Adipose tissue (tissue), 3 donors: ENCODE results near the gene FADS1. TPM values are rescaled to one million over a fixed set of nuclear protein-coding genes. Genes with fewer than 3 reads are reported as not detected.

ENCODE experiments used
- H3K27ac ChIP-seq: one replicate; pipeline ENCODE4 v1.5.1; 2013; ENCODE audit warnings: low read depth, low read length
- WGBS, 3 donors: extraction: QIAGEN DNeasy Blood & Tissue Kit; methylation state at CpG; one replicate each; pipeline ENCODE4 v1.1.7; 2013; 5-methylcytosine and 5-hydroxymethylcytosine counted together
- polyA plus RNA-seq, 3 donors: library from polyadenylated mRNA; stranded (reverse); fragments of 200-250 nt; gene quantifications; one replicate each; pipeline ENCODE4 v1.2.3, GENCODE V29; 2013
- donor health status: healthy with polysubstance abuse.
- donor health status: Bipolar disorder and iron deficiency.
- donor health status: healthy.

Gene FADS1
- polyA plus RNA-seq, 3 donors: 5.9 to 33.6 (median 29.6) TPM

DNA sequence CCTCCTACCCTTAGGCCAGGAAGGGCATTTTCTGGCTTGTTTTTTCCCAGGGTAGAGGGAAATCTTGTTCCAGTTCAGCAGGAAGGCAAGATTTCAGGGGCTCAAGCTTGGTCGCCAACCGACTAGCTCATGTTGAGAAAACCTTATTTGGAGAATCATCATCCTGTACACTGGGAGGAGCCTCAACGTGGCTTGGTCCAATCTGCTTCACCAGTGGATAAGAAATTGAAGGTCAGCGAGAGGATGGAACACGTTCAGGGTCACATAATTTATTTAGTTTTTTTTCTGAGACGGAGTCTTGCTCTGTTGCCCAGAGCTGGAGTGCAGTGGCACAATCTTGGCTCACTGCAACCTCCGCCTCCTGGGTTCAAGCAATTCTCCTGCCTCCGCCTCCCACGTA is 31.8 kb upstream of the FADS1 start:
- 92% methylated on average over 9 of the region's 9 CpGs for WGBS, 3 donors
- H3K27ac ChIP-seq: no peak overlapping the region

DNA sequence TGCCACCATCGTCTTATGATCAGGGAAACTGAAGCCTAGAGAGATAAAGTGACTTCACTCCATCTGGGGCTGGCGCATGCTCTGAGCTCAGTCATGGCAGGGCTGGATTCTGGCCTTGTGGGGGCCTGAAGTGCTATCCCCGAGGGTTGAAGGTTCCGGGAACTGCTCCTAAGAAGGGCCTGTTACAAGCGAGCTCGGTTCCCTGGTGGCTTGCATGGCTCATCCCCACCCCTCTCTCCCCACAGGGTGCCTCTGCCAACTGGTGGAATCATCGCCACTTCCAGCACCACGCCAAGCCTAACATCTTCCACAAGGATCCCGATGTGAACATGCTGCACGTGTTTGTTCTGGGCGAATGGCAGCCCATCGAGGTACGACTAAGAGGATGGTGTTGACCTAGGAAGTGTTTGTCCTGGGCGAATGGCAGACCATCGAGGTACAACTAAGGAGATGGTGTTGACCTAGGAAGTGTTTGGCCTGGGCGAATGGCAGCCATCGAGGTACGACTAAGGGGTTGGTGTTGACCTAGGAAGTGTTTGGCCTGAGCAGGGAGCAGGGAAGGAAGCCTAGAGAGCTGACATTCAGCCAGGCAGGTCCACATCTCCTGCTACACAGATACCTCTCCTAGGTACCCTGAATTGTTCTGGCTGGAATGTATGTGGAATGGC is 31.2 kb upstream of the FADS1 start:
- no peak overlapping the region for H3K27ac ChIP-seq
- 84 to 96% (median 94%) methylated on average over 18 of the region's 18 CpGs for WGBS, 3 donors

DNA sequence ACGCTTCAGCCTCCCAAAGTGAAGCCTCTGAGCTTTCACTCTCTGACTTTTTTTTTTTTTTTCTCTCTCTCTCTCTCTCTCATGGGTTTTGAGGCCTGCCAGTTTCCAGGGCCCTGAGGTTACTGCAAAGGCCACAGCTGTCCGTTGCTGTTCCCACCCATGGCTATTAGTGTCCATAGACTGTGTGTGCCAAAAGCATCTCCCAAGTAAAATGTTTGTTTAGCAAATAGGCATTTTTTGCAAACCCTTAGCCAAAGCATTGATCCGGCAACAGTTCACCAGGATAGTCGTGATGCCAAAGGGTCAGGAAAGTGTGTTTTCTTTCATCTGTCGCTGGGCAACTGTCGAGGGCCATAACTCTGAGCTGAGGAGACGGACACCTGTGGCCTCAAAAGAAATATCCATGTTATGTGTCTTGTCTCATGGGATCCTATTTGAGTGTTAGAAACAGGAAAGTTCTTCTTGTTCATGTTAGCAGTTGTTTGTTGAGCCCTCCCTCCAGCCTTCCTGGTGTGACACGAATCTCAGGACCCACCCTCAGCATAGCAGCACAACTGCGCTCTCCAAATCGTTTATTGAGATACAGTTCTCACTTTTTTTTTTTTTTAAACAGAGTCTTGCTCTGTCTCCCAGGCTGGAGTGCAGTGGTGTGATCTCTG is 29.7 kb upstream of the FADS1 start:
- 82 to 88% (median 88%) methylated on average over 10 of the region's 10 CpGs for WGBS, 3 donors
- H3K27ac ChIP-seq: no peak overlapping the region

DNA sequence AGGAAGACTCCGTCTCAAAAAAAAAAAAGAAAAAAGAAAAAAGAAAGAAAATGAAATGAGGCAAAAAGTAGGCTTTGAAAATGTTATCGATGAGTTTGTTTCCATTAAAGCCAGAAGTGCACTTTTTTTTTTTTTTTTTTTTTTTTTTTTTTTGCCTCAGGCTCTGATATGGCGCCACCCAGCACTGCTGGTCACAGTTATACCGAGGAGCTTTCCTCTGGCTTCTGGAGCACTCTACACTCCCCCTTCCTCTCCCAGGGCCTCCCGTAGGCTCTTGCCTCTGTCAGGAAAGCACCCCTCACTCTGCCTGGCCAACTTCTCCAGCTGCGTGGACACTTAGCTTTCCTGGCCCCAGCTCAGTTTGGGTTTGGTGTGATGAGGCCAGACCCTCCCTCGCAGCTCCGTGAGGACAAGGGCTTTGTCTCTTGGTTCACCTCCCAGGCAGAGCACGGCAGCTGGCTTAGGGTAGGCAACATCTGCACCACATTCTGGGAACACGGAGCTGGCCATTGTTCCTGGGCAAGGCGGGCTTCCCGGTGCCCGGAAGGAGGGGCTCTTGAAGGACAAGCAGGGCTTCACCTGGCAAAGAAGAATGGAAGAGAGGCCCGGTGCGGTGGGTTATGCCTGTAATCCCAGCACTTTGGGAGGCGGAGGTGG is 28.2 kb upstream of the FADS1 start:
- H3K27ac ChIP-seq: no peak overlapping the region
- 84 to 89% (median 85%) methylated on average over 16 of the region's 16 CpGs for WGBS, 3 donors

DNA sequence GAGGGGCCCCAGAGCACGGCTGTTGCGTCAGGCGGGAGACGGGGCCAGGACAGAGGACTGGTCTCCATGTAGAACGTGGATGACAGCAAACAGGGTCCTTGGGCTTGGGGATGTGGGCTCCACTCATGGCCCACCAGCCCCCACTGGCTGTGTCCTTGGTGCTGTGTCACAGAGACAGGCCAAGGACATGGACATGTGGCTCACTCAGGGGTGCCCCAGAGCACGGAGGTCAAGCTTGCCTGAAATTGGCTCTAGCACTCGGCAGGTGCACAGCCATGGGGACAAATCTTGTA is 25.7 kb upstream of the FADS1 start:
- no peak overlapping the region for H3K27ac ChIP-seq
- 91 to 95% (median 92%) methylated on average over 7 of the region's 7 CpGs for WGBS, 3 donors

DNA sequence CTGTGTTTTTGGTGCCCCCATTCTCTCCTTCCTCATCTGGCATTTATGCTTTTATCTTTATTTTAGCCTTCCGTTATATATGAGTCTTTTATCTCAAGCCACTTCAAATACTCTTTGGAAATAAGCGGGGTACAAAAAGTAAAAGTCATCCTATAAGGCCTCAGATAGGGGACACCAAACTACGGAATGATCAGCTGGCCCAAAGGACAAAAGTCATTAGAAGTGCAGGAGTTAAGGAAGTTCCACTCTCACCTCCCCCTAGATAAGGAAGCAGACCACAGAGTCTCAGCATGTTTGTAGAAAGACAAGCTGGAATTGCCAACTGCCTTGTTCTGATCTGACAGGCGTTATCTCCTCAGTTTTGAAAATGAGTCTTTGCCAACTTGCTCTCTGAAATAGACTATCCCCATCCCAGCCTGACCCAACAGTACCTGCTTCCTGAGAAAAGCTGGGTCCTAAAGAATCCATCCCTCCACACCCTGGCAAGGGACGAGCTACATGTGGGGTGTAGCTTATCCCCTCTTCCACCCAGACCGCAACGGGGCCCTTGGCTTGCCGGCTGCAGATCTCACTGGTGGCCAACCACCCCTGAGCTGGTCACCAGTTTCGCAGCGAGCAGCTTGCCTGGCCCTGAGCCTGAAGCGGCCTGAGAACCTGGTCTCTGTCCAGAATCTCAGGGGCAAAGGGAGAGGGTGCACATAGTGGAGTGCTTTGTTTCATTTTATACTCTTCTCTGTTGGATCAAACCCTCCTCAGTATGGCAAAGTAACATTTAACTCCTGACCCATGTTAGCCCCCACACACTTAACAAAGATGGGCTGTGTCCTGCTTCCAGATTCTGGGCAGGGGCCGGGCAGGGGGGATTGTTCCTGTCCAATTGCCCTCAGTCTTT is 25.1 kb upstream of the FADS1 start:
- WGBS, 3 donors: 80 to 88% (median 82%) methylated on average over 12 of the region's 12 CpGs
- H3K27ac ChIP-seq: no peak overlapping the region

DNA sequence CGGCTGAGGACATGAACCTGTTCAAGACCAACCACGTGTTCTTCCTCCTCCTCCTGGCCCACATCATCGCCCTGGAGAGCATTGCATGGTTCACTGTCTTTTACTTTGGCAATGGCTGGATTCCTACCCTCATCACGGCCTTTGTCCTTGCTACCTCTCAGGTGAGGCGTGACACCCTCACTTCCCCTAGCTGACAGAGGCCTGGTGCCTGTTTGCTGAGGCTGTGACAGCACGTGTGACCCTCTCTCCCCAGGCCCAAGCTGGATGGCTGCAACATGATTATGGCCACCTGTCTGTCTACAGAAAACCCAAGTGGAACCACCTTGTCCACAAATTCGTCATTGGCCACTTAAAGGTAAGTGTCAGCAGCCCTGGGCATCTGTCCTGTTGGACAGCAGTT is 23.6 kb upstream of the FADS1 start:
- H3K27ac ChIP-seq: no peak overlapping the region
- 92 to 96% (median 95%) methylated on average over 7 of the region's 7 CpGs for WGBS, 3 donors

DNA sequence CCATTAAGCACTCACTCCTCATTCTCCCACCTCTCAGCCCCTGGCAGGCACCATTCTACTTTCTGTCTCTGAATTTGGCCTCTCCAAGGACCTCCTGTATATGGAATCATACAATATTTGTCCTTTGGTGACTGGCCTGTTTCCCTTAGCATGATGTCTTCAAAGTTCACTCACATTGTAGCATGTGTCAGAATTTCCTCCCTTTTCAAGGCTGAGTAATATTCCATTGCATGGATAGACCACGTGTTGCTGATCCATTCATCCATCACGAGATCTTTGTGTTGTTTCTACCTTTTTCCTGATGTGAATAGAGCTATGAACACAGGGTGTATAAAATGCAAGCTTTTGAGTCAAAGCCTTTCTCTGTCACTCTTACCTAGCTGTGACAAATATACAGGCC is 22.9 kb upstream of the FADS1 start:
- WGBS, 3 donors: 90 to 95% (median 93%) methylated on average over 2 of the region's 2 CpGs
- no peak overlapping the region for H3K27ac ChIP-seq

DNA sequence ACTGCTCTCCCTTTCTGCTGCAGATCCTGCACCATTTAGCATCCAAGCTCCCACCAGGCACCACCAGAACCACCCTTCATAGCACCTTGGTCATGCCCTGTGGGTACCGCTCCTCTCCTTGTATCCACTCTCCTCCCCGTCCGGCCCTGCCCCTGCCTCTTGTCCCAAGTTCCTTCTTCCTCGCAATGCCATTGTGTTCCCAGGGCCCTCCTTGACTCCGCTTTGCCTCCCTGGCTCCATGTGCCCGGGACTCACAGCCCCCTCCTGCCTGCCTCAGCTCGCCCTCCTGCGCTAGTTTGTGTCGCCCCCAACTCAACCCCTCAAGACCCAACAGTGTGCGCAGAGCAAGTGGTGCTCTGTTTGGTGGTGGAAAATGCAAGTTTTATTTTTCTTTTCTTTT is 22.1 kb upstream of the FADS1 start:
- no peak overlapping the region for H3K27ac ChIP-seq
- 86 to 92% (median 87%) methylated on average over 10 of the region's 10 CpGs for WGBS, 3 donors

DNA sequence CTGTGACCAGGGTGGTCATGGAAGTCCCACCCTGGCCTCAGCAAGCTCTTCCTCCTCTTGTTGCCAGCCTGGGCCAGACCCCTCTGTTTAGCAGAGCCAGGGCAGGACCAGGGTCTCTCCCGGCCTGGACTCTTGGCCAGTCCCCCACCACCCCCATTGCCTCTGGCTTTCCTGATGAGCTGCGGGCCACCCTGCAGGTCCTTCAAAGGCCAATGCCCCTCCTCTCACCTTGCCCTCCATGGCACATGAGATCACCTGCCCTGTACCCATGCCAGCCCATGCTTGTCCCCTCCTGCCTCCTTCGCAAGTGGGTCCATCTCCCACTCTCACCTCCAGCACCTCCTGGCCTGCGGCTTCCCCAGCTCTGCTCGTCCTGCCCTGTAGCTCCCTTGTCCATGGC is 21.7 kb upstream of the FADS1 start:
- WGBS, 3 donors: 92 to 95% (median 94%) methylated on average over 5 of the region's 5 CpGs
- no peak overlapping the region for H3K27ac ChIP-seq

DNA sequence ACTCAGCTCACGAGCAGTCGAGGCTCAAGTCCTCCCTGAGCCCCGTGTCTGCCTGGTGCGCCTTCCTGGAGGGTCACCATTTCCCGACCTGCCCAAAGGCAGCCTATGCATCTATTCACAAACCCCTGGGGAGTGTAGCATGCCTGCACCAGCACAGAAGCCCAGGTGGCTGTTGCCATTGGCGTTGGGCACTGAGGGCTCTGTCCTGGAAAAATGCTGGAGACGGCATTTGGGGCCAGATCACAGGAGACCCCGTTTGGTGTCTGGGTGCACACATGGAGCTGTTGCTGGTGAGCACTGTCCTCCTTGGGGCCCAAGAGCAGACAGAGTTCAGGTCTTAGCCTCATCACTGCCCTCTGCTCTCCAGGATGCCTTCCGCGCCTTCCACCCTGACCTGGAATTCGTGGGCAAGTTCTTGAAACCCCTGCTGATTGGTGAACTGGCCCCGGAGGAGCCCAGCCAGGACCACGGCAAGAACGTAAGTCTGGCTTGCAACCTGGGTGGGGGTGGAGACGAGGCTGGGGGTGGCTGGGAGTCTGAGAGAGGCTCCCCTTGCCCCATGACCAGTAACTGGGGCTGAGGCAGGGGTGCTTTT is 20.7 kb upstream of the FADS1 start:
- no peak overlapping the region for H3K27ac ChIP-seq
- 91 to 94% (median 94%) methylated on average over 15 of the region's 15 CpGs for WGBS, 3 donors

DNA sequence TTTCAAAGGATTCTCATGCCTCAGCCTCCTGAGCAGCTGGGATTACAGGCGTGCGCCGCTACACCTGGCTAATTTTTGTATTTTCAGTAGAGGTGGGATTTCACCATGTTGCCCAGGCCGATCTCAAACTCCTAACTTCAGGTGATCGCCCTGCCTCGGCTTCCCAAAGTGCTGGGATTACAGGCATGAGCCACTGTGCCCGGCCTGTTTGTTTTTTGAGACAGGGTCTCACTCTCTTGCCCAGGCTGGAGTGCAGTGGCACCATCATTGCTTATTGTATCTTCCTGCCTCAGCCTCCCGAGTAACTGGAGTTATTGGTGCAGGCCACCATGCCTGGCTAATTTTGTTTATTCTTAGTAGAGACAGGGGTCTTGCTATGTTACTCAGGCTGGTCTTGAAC is 19.4 kb upstream of the FADS1 start:
- H3K27ac ChIP-seq: no peak overlapping the region
- WGBS, 3 donors: 95 to 96% (median 96%) methylated on average over 8 of the region's 8 CpGs

DNA sequence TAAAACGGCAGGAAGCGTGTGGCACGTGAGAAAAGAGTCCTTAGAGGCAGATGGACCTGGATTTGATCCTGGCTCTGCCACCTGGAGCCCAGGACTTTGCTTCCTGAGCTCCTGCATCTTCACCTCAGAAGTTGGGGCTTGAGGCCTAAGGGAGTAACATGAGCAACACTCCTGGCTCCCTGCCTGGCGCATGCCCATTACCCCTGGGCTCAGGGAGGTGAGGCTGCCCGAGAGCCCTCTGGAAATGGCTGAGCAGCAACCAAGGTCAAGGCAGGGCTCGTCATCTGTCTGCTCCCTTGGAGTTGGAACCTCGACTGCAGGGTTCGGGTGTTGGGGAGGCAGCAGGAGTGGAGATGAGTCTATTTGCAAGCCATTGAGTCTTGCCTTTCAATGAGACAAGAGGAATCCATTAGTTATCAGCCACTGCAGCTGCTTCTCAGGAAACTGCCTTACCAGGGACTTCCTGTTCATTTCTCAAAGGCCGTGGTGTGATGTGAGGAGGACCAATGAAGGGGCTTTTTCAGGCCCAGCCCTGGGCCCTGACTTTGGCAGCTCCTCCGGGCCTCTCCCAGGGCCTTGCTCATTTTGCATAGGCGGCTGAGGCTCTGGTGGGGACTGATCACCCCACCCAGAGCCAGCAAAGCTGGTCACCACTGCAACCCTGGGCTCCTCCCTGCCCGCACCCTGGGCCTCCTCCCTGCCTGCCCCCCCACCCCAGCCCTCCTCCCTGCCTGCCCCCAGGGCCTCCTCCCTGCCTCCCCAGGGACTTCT is 17.7 kb upstream of the FADS1 start:
- WGBS, 3 donors: 28 to 53% (median 31%) methylated on average over 11 to 12 of the region's 12 CpGs
- peak overlapping the region; percentile 29 for H3K27ac ChIP-seq

DNA sequence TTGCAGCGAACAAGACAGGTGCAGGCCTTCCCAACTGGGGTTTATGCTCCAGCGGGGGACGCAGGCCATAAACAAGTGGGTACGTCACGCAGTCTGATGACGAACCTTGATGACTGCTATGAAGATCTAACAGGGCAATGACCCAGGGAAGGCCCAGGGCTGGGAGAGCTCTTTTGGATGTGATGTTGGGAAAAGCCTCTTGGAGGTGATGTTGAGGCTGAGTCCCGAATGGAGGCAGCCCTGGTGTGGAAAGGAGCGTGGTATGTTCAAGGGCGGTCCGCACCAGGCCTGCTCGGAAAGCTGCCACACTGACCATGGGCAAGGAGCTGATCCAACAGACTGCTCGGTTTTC is 17.1 kb upstream of the FADS1 start:
- no peak overlapping the region for H3K27ac ChIP-seq
- WGBS, 3 donors: 90 to 96% (median 92%) methylated on average over 12 of the region's 12 CpGs

DNA sequence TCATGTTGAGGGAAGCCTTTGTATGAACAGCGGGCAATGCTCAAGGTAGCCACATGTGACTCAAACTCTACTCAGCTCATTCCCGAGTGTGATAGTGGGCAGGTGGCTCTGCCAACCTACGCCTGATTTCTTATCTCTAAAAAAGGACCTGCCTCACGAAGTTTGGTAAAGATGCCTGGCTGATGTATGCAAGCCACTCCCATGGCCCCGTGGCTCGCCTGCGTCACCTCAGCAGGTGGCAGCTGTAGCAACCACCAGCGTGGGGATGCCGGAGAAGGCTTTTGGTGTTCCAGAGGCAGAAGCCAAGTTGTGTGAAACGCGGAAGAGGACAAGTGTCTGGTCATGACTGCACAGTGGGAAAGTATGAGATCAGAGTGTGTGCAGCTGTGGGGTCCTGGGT is 16.7 kb upstream of the FADS1 start:
- H3K27ac ChIP-seq: no peak overlapping the region
- 76 to 87% (median 80%) methylated on average over 11 of the region's 11 CpGs for WGBS, 3 donors

DNA sequence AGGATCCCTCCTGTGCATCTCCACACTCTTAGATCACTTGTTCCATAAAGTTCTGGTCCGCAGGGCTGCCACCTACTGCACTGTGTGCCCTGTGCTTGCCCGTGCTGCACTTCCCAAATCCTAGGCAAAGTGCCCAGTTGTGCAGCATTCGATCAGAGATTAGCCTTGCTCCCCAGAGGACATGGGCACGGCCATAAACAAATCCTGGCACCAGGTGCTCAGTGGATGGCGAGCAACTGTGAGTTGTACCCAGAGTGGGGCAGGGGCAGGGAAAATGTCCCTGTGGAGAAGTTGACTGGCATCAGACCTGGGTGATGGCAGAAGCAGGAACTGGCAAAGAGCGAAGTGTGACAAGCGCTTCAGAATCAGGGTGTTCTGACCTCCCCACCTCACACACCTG is 16.0 kb upstream of the FADS1 start:
- H3K27ac ChIP-seq: no peak overlapping the region
- WGBS, 3 donors: 64 to 70% (median 70%) methylated on average over 7 of the region's 7 CpGs

DNA sequence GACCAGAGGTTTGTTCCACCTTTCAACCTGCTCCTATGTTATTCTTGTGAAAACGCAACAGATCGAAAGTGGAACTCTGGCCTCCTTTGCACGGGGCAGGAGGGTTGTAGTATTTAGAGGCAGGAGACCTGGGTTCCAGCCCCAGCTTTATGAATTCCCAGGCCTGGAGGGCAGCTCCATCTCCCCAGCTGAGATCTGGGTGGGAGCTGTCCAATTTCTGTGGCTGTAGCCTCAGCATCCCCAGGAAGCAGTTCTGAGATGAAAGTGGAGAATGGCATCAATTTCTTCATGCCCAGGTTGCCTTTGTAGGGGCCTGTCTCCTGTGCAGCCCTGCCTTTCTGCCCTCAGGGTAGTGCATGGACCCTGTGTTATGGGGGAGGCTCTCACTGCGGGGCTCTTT is 15.4 kb upstream of the FADS1 start:
- 88 to 94% (median 90%) methylated on average over 4 of the region's 4 CpGs for WGBS, 3 donors
- H3K27ac ChIP-seq: no peak overlapping the region
